Activated naive CD8-positive, alpha-beta T cell (primary cell): ENCODE data around the gene USH2A.

Source experiments
- H3K27ac Mint-ChIP-seq: one replicate; pipeline ENCODE4 v1.8.0; 2021; ENCODE audit warnings: mixed read lengths
- H3K27me3 Mint-ChIP-seq: one replicate; pipeline ENCODE4 v1.8.0; 2021; ENCODE audit warnings: mixed read lengths
- H3K36me3 Mint-ChIP-seq: one replicate; pipeline ENCODE4 v1.8.0; 2021; ENCODE audit warnings: mixed read lengths
- H3K4me1 Mint-ChIP-seq: one replicate; pipeline ENCODE4 v1.8.0; 2021; ENCODE audit warnings: low read depth, mixed read lengths
- H3K4me3 Mint-ChIP-seq: one replicate; pipeline ENCODE4 v1.8.0; 2021; ENCODE audit warnings: mild to moderate bottlenecking, mixed read lengths
- H3K9me3 Mint-ChIP-seq: one replicate; pipeline ENCODE4 v1.8.0; 2021; ENCODE audit warnings: low read depth, mixed read lengths

The USH2A gene

DNA sequence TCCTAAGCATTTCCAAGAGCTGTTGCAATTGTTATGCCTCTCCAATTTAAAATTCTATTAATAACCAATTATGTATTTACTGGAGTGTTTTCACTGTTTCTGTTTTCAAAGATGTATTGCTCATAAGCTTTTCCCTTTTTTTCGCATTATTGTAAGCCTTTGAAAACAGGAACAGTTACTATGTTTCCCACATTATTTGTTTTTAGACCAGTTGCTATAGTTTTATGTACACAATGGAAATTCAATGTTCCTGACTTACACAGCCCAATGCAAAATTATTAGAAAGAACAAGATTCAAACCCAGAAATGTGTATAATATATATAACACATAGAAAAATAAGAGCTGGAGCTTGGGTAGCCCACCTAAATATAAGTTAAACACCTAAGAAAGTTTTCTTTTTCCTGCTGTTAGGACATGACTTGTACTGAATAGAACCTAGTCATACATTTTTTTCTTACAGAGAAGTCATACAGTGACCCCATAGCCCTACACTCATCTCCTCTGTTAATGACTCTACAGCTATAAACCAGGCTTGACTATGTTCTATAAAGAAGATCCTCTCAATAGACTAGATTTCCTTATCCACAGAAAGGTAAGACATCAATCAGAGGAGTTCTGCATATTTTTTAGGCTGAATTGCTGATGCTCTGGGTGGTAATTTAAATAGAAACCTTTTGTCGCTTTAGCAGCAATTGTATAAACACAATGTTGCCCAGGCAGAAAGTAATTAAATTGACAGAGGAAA is 299.6 kb downstream of the USH2A start:
- Mint-ChIP-seq H3K9me3 (peaks cover 5% of the 10 kb centered on the region), H3K4me1 (no peaks in the 10 kb centered on the region), H3K27me3 (no peaks in the 10 kb centered on the region), H3K27ac (no peak overlapping the region), H3K36me3 (no peaks in the 10 kb centered on the region), H3K4me3 (no peak overlapping the region)

DNA sequence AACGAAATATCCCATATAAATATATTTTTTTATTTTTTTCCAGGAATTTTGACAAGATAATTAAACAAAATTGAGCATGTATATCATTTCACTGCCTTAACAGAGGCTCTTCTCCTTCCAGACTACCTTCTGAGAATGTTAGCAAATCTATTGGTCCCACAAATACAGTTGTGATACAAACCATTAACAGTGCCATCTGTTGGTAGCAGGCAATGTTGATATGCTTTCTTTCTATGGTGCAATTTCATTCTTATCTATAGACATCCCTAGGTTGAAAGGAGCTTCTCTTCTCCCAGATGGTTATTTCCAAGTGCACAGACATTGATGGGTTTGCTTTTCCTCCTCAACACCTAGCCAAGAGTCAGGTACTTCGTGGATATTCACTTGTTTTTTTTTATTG is 303.6 kb downstream of the USH2A start:
- Mint-ChIP-seq H3K27ac (no peak overlapping the region), H3K9me3 (no peaks in the 10 kb centered on the region), H3K4me1 (no peaks in the 10 kb centered on the region), H3K4me3 (no peak overlapping the region), H3K27me3 (no peaks in the 10 kb centered on the region), H3K36me3 (no peaks in the 10 kb centered on the region)

DNA sequence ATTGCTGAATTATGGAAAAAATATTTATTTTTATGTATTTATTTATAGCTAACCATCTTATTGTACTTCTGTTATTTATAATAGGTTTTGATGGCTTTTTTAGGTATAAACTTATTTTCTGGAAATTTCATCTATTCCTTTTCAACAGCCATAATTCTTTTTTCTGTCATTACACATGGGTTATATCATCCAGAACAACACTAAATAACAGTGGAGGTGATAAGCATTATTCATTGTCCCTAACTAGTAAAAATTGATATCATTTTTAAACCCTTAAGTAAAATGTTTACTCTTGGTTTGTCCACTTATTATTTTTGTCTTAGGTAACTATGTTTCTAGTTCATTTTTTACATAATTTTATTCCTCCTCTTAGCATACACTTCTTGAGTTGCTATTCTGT is 309.1 kb downstream of the USH2A start:
- Mint-ChIP-seq H3K9me3 (no peaks in the 10 kb centered on the region), H3K36me3 (no peaks in the 10 kb centered on the region), H3K27me3 (no peaks in the 10 kb centered on the region), H3K4me3 (no peak overlapping the region), H3K4me1 (no peaks in the 10 kb centered on the region), H3K27ac (no peak overlapping the region)

DNA sequence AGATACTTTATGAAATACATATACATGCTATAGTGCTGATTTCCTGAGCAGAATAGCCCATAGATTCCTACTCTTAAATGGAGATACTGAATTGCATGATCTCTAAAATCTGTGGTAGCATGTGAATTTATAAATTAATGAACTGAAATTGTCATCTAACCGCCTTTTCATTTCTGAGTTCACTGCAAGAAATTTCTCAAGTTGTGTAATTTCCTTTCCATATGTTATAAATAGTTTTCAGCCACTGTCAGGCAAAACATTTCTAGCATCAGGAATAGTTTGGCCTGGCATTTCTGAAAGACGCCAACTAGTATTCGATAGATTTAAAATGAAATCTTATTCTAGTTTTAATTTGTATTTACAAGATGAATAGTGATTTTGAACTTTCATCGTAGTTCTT is 310.1 kb downstream of the USH2A start:
- Mint-ChIP-seq H3K36me3 (no peaks in the 10 kb centered on the region), H3K27ac (no peak overlapping the region), H3K9me3 (no peaks in the 10 kb centered on the region), H3K4me3 (no peak overlapping the region), H3K27me3 (no peaks in the 10 kb centered on the region), H3K4me1 (no peaks in the 10 kb centered on the region)

DNA sequence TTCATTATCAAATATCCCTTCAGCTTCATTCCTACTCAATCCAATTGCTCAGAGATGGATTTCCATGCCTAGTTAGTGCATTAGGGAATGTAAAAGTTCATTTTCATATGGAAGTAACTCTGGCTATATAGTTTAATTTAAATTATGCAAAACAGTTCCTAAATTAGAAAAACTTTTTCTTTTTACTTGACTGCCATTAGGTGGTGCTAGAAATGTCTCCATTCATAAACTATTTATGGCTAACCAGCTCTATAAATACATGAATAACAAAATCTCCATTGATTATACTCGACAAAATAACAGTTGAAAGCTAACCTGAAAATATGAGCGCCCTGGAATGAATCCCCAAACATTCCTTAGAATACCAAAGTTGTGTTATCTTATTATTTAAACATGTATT is 311.4 kb downstream of the USH2A start:
- Mint-ChIP-seq H3K4me3 (no peak overlapping the region), H3K4me1 (no peaks in the 10 kb centered on the region), H3K36me3 (no peaks in the 10 kb centered on the region), H3K27ac (no peak overlapping the region), H3K27me3 (no peaks in the 10 kb centered on the region), H3K9me3 (peaks cover 3% of the 10 kb centered on the region)

DNA sequence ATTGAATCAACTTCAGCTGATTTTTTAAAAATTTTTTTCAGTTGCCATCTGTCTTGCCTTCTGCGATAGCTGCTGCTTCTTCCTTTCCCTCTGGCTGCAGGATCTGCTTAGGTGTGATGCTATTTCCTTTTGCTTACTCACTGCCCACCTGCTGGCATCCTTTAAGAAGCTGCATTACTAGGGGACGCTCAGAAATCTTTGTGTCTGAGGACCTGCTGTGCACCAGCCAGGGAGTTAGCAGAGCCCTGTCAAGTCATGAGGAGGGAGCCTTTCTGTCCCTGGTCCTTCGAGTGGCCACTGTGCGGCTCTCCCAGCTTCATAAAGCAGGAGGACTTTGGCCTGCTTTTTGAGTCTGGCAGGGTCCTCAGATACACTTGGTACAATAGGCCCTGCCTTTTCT is 327.8 kb downstream of the USH2A start:
- Mint-ChIP-seq H3K27me3 (no peaks in the 10 kb centered on the region), H3K9me3 (peaks cover 9% of the 10 kb centered on the region), H3K4me1 (no peaks in the 10 kb centered on the region), H3K4me3 (no peak overlapping the region), H3K36me3 (no peaks in the 10 kb centered on the region), H3K27ac (no peak overlapping the region)

DNA sequence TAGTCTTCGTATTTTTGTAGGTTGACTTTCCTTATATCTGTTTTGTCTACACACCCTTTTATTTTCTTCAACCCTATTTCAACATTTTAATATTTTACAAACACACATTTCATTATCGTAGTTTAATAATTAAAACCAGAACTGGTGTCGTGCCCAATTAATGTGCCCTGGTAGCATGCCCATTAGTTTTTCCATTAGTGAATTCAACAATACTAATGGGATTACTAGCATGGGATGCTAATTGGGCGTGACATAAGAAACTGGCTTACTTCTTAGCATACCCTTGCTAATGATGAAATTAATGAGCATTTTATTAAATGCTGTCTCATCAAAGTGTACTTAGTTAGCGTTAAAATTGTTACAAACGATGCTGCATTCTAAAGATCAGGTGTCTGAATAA is 332.7 kb downstream of the USH2A start:
- H3K27me3 Mint-ChIP-seq: no peaks in the 10 kb centered on the region
- H3K36me3 Mint-ChIP-seq: no peaks in the 10 kb centered on the region
- H3K27ac Mint-ChIP-seq: no peak overlapping the region
- no peak overlapping the region for H3K4me3 Mint-ChIP-seq
- peaks cover 6% of the 10 kb centered on the region for H3K9me3 Mint-ChIP-seq
- H3K4me1 Mint-ChIP-seq: no peaks in the 10 kb centered on the region

DNA sequence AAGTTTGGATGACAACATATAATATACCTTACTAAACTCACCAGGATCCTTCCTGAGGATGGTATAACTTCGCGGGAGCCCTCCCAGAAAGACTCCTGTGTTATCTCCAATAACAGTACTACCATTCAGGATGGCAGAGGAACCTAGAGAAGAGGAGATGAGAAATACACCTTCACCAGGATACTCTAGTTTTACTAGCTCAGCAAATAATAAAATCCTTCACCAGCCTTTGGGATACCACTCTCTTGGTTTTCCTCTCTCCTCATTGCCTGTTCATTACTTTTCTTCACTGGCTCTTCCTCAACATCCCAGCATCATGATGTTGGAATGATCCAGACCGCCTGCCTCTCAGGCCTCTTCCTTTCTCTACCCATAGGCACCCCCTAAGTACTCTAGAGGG is 336.6 kb downstream of the USH2A start:
- Mint-ChIP-seq H3K36me3 (no peaks in the 10 kb centered on the region), H3K27ac (no peak overlapping the region), H3K27me3 (no peaks in the 10 kb centered on the region), H3K4me3 (no peak overlapping the region), H3K4me1 (no peaks in the 10 kb centered on the region), H3K9me3 (peaks cover 3% of the 10 kb centered on the region)

DNA sequence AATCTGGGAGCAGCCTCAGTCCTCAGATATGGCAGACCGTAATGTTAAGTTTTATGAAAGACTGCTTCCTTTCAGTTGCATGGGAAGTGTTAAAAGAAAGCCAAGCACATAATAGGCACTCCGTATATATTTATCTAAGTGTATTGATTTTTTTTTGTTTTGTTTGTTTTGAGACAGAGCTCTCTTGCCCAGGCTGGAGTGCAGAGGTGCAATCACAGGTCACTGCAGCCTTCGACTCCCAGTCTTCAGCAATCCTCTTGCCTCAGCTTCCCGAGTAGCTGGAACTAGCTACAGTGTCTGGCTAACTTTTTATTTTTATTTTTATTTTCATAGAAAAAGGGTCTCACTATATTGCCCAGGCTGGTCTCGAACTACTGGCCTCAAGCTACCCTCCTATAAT is 341.8 kb downstream of the USH2A start:
- Mint-ChIP-seq H3K4me1 (no peaks in the 10 kb centered on the region), H3K9me3 (peaks cover 3% of the 10 kb centered on the region), H3K4me3 (no peak overlapping the region), H3K36me3 (no peaks in the 10 kb centered on the region), H3K27ac (no peak overlapping the region), H3K27me3 (no peaks in the 10 kb centered on the region)

DNA sequence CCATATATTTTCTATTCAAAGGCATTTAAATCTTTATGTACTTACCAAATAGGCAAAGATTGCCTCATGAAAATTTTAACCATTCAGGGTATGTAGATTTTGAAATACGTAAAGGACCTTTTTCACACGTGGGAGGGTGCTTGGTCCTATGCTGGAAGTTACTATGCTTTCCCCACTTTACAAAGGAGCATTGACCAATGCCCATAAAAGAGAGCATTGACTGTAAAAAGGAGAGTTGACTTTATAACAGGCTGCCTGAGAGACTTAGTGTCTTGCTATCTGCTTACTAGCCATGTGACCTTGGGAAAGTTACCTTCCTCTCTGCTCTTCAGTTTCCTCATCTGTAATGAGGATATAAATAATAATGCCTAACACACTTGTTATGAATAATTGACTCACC is 346.5 kb downstream of the USH2A start:
- no peaks in the 10 kb centered on the region for H3K27me3 Mint-ChIP-seq
- no peaks in the 10 kb centered on the region for H3K36me3 Mint-ChIP-seq

DNA sequence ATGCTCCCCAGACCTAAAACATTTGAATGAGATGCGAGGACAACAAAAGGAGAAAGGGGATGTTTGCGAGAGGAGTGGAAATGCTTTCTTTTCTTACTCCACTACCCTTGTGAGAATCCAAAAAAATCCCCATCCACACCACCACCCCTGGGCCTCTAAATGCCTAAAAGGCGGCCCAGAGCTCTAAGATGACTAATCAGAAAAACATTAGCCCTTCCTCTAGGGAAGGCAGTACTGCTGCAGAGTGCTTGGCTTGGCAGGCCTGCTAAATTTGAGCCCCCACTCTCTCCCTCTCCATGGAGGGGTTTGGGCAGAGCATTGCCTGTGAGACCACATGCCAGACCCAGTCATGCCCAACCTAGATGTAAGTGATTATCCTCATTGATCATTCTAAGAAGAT is 347.9 kb downstream of the USH2A start:
- no peaks in the 10 kb centered on the region for H3K4me1 Mint-ChIP-seq
- no peak overlapping the region for H3K4me3 Mint-ChIP-seq
- H3K27me3 Mint-ChIP-seq: no peaks in the 10 kb centered on the region
- no peaks in the 10 kb centered on the region for H3K36me3 Mint-ChIP-seq
- no peak overlapping the region for H3K27ac Mint-ChIP-seq
- no peaks in the 10 kb centered on the region for H3K9me3 Mint-ChIP-seq

More for the DNA sequence above, 346.5 kb downstream of the USH2A start:
- no peak overlapping the region for H3K27ac Mint-ChIP-seq
- no peak overlapping the region for H3K4me3 Mint-ChIP-seq
- H3K9me3 Mint-ChIP-seq: no peaks in the 10 kb centered on the region
- H3K4me1 Mint-ChIP-seq: no peaks in the 10 kb centered on the region

DNA sequence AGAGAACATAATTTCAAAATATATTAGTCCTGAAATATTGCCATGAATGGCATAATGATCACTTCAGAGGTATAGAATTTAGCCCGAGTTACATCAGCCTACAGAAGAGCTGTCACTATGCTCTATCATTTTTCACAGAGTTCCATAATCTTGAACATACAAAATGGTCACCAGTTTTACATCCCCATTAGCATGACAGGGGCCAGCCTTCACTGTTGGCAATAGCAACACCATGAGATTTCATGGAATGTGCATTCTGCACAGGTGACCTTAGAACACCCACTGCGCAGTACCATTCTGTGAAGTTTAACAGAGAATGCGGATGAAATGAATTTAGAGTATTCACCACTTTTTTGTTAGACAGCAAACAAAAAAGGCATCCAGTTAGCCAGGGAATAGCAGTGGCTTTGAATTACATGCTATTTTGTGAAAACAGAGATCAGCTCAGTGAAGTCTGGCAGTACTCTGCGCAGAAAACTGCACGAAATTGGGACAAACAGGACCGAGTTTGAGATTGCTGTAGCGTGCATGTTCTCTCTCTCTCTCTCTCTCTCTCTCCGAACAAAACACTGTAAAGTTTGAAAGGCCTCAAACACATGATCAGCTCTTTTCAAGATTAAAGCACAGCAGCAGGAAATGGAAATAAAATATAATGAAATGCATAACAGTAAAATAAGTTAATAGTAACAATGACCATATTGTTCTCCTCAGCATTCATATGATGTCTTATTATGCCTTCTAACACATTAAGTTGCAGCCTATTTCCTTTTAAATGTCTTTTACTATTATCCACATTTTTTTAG is 349.3 kb downstream of the USH2A start:
- H3K4me1 Mint-ChIP-seq: no peaks in the 10 kb centered on the region
- no peaks in the 10 kb centered on the region for H3K27me3 Mint-ChIP-seq
- no peak overlapping the region for H3K27ac Mint-ChIP-seq
- no peaks in the 10 kb centered on the region for H3K36me3 Mint-ChIP-seq
- no peaks in the 10 kb centered on the region for H3K9me3 Mint-ChIP-seq
- H3K4me3 Mint-ChIP-seq: no peak overlapping the region

DNA sequence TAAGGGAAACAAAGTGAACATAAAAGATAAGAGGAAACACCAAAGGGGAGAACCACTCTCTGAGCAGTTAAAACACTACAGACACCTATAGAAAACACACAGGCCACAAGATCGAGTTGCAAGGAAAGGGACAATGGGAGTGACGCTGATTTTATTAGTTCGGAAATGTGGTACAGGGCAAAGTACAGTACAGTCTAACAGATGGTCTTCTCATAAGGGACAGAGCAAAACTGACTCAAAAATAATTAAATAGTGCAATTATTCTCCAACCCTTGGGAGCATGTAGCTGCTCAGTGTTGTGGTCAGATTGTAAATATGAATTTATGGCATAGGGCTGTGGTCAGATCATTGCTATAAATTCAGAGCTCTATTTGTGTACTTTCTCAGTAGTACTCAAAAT is 352.0 kb downstream of the USH2A start:
- Mint-ChIP-seq H3K27me3 (no peaks in the 10 kb centered on the region), H3K36me3 (no peaks in the 10 kb centered on the region), H3K9me3 (peaks cover 9% of the 10 kb centered on the region), H3K27ac (no peak overlapping the region), H3K4me3 (no peak overlapping the region), H3K4me1 (no peaks in the 10 kb centered on the region)

DNA sequence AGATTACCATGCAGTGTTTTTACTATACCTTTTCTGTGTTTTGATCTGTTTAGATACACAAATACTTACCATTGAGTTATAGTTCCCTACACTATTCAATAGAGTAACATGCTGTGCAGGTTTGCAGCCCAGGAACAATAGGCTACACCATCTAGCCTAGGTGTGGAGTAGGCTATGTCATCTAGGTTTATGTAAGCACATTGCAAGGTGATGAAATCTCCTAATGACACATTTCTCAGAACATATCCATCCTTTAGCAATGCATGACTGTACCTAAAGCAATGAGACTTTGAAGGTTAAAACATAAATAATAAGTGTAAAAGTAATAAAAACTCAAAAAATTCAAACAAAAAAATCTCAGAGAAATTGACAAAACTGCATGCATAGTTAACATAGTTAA is 358.6 kb downstream of the USH2A start:
- H3K36me3 Mint-ChIP-seq: no peaks in the 10 kb centered on the region
- H3K9me3 Mint-ChIP-seq: peaks cover 12% of the 10 kb centered on the region
- H3K4me3 Mint-ChIP-seq: no peak overlapping the region
- no peaks in the 10 kb centered on the region for H3K4me1 Mint-ChIP-seq
- no peaks in the 10 kb centered on the region for H3K27me3 Mint-ChIP-seq
- no peak overlapping the region for H3K27ac Mint-ChIP-seq

DNA sequence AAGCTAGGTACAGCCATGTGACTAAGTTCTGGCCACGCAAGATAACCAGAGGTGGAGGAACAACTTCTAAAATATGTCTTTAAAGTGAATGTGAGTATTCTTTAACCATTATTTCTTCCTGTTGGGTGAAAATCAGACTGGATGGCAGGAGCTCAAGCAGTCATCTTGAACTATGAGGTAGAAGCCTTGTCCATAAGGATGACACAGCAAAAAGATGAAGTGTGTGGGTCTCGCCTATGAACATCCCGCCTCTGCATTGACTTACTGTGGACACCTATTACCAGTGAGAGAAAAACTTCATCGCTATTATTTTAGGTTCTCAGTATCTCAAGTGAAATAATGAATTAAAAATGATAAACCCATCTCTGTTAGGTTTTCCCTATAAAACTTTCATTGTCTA is 365.3 kb downstream of the USH2A start:
- Mint-ChIP-seq H3K27ac (no peak overlapping the region), H3K4me1 (no peaks in the 10 kb centered on the region), H3K36me3 (no peaks in the 10 kb centered on the region), H3K27me3 (no peaks in the 10 kb centered on the region), H3K4me3 (no peak overlapping the region), H3K9me3 (peaks cover 8% of the 10 kb centered on the region)

DNA sequence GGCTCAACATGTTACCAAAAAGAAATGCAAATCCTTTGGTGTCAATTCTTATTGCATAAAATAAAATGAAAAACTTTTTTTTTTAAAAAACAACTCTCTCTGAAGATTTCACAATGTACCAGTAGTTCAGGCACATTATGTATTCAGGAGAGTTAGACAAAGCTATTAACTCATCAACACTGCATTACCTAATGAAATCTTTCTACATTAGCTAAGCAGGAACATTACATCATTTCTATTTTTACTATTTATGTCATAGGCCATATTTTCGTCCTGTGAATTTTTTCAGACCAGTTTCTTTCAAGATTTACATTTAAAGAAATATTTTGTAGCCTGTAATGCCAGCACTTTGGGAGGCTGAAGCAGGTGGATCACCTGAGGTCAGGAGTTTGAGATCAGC is 366.2 kb downstream of the USH2A start:
- Mint-ChIP-seq H3K9me3 (peaks cover 8% of the 10 kb centered on the region), H3K27me3 (no peaks in the 10 kb centered on the region), H3K4me3 (no peak overlapping the region), H3K4me1 (no peaks in the 10 kb centered on the region), H3K27ac (no peak overlapping the region), H3K36me3 (no peaks in the 10 kb centered on the region)
